Coronary artery (tissue), 2 donors: ENCODE data around the gene PDE6G.

Experiments used
- DNase-seq: peaks from one replicate; pipeline ENCODE4 v3.0.0-alpha.2; 2017; ENCODE audit warnings: low spot score
- H3K27ac ChIP-seq, 2 donors: fragments of 200-600 bp; sonication (generic); one replicate each; pipeline ENCODE4 v1.5.1; 2016 to 2019
- H3K4me3 ChIP-seq: fragments of 200-600 bp; sonication (generic); 2 replicates; pipeline ENCODE4 v1.5.1; 2016; ENCODE audit warnings: mild to moderate bottlenecking, moderate library complexity
- CTCF ChIP-seq: fragments of 200-600 bp; sonication (generic); IDR thresholded peaks from one replicate; pipeline ENCODE4 v1.5.1; 2019; ENCODE audit warnings: antibody characterized with exemption

The PDE6G gene

GRCh38 chr17:81601525-81602120 is 54.7 kb downstream of the PDE6G start:
- Histone ChIP-seq H3K4me3 (no peak overlapping the region), H3K27ac (no peak overlapping the region)
- peak; percentile 80 for TF ChIP-seq CTCF
- no peak for DNase-seq
